ENCODE results near the gene COPG2.

- no peak for TF ChIP-seq CTCF (IDR thresholded peaks at IDR 0.05)
- no peak for TF ChIP-seq POLR2A (IDR thresholded peaks at IDR 0.05)
- TF ChIP-seq POLR2AphosphoS5 (IDR thresholded peaks at IDR 0.05), result no peak
- TF ChIP-seq EP300 (IDR thresholded peaks at IDR 0.05), result no peak
Measured at GRCh38 chr7:130488392-130489139, 180.0 kb downstream of the COPG2 start.

All from gastroesophageal sphincter (tissue), 3 donors.